NB4 (cell line): Measurements from ENCODE around the gene NGEF.

ENCODE experiments used
- DNase-seq: peaks from one replicate; pipeline ENCODE4 v3.0.0; 2010; ENCODE audit warnings: low read depth
- H3K4me3 ChIP-seq: one replicate; pipeline ENCODE4 v1.5.1; 2011; ENCODE audit warnings: mild to moderate bottlenecking, low read depth, low read length, moderate library complexity
- MYC ChIP-seq: IDR thresholded peaks from 2 replicates; pipeline ENCODE4 v1.6.1; 2011; ENCODE audit warnings: low read depth, low read length
- POLR2A ChIP-seq: IDR thresholded peaks from 2 replicates; pipeline ENCODE4 v1.6.1; 2011; ENCODE audit warnings: mild to moderate bottlenecking; ENCODE audit not compliant: insufficient read length; ENCODE audit errors: extremely low read depth
- TF ChIP-seq, protein P1 (sequence below): IDR thresholded peaks from 2 replicates; pipeline ENCODE4 v1.6.1; 2011; ENCODE audit warnings: low read depth, low read length
- TF ChIP-seq, protein P2 (sequence below): IDR thresholded peaks from one replicate; pipeline ENCODE4 v1.5.1; 2012; ENCODE audit warnings: low read depth, low read length

Gene NGEF

DNA sequence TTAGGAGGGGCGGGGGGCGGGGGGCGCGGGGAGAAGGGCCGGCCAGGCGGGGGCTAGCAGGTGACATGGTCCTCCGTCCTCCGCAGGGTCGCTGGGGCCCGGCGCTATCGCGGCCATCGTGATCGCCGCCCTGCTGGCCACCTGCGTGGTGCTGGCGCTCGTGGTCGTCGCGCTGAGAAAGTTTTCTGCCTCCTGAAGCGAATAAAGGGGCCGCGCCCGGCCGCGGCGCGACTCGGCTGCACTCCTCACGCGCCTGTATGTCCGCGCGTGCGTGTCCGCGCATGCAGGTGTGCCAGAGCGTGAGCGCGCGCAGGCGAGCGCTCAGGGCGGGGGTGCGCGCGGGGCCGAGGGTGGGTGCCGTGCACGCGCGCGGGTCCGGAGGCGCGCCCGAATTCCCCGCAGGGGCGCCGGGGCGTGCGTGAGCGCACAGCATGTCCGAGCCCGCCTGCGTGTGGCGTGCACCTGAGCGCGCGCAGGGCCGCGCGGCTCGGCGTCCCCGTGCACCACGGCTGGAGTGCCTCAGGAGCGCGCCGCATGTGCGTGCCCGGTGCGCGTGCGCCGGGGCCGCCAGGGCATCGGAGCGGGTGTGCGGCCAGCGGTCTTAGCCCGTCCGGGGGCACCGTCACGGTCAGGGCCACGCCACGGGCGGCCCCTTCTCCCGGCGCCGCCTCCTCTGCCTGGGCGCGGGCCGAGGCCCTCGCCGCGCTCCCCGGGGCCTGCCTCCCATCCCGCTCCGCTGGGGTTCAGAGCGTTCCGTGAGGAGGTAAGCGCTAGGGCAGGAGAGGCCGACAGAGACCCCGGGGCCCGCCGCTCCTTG, 136.7 kb downstream of the NGEF start:
- TF ChIP-seq, protein P1, sequence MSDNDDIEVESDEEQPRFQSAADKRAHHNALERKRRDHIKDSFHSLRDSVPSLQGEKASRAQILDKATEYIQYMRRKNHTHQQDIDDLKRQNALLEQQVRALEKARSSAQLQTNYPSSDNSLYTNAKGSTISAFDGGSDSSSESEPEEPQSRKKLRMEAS, result no peak
- TF ChIP-seq, protein P2, sequence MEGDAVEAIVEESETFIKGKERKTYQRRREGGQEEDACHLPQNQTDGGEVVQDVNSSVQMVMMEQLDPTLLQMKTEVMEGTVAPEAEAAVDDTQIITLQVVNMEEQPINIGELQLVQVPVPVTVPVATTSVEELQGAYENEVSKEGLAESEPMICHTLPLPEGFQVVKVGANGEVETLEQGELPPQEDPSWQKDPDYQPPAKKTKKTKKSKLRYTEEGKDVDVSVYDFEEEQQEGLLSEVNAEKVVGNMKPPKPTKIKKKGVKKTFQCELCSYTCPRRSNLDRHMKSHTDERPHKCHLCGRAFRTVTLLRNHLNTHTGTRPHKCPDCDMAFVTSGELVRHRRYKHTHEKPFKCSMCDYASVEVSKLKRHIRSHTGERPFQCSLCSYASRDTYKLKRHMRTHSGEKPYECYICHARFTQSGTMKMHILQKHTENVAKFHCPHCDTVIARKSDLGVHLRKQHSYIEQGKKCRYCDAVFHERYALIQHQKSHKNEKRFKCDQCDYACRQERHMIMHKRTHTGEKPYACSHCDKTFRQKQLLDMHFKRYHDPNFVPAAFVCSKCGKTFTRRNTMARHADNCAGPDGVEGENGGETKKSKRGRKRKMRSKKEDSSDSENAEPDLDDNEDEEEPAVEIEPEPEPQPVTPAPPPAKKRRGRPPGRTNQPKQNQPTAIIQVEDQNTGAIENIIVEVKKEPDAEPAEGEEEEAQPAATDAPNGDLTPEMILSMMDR, result no peak
- TF ChIP-seq MYC (no peak), POLR2A (no peak)
- H3K4me3 ChIP-seq, result no peak overlapping the region
- DNase-seq, result no peak

DNA sequence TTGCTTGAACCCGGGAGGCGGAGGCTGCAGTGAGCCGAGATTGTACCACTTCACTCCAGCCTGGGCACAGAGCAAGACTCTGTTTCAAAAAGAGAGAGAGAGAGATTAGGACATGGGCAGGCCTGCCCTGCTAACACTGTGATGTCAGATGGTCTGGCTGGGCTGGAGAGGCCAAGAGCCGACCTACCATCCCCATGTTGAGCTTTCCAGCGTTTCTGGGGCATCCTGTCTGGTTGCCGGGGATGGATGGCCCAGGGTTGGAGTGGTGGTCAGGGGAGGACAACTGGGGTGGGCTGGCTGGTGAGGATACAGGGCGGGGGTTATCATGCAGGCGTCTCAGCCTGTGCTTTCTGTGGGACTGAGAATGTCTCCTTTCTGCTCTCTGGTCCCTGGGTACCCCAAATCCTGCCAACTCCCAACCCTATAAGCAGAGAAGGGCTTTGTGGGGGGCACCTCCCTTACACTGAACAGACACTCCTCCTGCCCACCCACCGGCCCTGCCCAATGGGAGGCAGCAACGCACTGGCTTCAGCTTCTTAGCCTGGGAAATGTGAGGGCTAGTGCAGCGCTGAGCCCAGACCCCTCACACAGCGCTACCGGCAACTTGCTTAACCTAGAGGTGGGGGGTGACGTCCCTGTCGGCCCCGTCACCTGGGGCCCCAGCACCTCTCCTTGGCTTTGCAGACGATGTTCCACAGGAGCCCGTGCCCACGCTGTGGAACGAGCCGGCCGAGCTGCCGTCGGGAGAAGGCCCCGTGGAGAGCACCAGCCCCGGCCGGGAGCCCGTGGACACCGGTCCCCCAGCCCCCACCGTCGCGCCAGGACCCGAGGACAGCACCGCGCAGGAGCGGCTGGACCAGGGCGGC, 137.6 kb downstream of the NGEF start:
- DNase-seq, result no peak
- TF ChIP-seq MYC (no peak), POLR2A (no peak)
- TF ChIP-seq, protein P2, result no peak
- TF ChIP-seq, protein P1, result no peak
- H3K4me3 ChIP-seq, result no peak overlapping the region

DNA sequence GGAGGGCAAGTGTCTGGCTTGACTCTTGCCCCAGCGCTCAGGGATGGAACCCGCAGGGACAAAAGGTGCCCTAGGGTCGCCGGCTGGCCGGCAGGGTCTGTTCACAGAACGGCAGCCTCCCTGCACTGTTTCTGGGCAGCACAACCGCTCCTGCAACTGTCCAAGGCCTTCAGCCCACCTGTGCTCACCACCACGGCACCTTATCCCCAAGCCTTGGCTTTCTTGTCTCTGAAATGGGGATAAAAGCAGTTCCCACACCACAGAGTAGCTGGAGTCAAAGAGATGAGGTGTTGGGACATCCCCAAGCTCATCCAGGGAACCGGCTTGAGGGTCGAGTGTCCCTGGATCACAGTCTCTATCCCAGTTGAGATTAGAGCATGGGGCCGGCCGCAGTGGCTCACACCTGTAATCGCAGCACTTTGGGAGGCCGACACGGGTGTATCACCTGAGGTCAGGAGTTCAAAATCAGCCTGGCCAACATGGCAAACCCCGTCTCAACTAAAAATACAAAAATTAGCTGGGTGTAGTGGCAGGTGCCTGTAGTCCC, 138.3 kb downstream of the NGEF start:
- TF ChIP-seq MYC (no peak), POLR2A (no peak)
- TF ChIP-seq, protein P2, result no peak
- TF ChIP-seq, protein P1, result no peak
- no peak for DNase-seq
- no peak overlapping the region for H3K4me3 ChIP-seq

DNA sequence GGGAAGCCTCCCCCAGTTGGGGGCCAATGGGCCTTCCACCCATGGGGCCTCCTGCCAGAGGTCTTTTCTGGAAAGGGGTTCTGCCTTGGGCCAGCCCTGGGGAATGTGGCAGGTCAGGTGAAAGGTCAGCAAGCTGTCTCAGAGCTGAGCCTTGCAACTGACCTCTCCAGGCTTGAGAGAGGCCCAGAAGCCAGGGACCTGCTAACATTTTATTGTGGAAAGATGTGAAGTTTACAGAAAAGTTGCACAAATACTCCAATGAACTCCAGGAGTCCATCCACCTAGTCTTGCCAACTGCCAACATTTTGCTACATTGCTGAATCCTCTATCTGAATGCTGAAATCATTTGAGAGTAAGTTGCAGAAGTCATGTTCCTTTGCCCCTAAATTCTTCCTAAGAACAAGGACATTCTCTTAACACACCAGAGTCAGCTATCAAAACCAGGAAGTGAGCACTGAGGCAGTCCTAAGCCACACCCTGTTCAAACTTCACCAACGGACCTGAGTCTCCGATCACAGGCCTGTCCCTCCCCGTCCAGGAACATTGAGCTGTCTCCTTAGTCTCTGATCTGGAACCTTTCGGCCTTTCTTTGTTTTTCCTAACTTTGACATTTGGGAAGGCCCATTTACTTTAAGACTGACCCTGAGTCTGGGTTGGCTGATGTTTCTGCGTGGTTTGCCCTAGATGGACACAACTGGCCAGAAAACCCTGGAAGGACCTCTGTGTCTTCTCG, 139.0 kb downstream of the NGEF start:
- no peak for TF ChIP-seq MYC
- no peak for TF ChIP-seq POLR2A
- TF ChIP-seq, protein P1, result no peak
- TF ChIP-seq, protein P2, result no peak
- peak; percentile 55 for DNase-seq
- no peak overlapping the region for H3K4me3 ChIP-seq

DNA sequence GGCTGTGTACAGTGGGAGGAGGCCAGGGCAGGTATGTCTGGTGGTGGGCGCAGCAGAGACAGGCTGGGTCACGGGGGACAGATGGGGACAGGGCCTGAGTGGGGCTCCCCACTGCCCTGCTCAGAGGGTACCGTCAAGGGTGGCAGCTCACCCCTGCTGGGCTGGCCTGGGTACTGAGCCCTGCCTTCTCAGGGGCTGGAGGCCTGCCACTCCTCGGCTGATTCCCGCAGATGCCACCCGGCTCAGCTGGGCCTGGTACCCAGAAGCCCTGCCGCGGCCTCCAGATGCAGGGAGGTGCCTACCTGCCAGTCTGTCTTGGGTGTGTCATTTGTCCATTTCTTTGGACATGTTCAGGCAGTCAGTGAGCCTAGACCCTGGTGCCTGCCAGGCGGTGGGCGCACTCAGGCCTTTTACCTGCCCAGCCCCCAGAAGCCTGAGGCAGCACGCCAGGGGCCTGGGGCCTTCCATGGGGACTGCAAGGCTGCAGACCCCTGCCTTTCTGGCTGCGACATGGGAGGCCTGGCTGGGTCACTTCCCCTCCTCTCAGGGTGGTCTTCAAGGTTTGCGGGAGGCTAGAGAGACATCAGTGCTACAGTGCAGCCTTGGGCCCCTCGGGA, 139.7 kb downstream of the NGEF start:
- TF ChIP-seq, protein P1, result no peak
- no peak for TF ChIP-seq POLR2A
- TF ChIP-seq, protein P2, result no peak
- TF ChIP-seq MYC, result no peak
- H3K4me3 ChIP-seq, result no peak overlapping the region
- DNase-seq, result no peak
